ENCODE results near the gene STXBP3.

GRCh38 chr1:108815566-108815965 is 69.1 kb downstream of the STXBP3 start:
- TF ChIP-seq POLR2A (IDR thresholded peaks at IDR 0.05): no peak
- TF ChIP-seq, protein P1, sequence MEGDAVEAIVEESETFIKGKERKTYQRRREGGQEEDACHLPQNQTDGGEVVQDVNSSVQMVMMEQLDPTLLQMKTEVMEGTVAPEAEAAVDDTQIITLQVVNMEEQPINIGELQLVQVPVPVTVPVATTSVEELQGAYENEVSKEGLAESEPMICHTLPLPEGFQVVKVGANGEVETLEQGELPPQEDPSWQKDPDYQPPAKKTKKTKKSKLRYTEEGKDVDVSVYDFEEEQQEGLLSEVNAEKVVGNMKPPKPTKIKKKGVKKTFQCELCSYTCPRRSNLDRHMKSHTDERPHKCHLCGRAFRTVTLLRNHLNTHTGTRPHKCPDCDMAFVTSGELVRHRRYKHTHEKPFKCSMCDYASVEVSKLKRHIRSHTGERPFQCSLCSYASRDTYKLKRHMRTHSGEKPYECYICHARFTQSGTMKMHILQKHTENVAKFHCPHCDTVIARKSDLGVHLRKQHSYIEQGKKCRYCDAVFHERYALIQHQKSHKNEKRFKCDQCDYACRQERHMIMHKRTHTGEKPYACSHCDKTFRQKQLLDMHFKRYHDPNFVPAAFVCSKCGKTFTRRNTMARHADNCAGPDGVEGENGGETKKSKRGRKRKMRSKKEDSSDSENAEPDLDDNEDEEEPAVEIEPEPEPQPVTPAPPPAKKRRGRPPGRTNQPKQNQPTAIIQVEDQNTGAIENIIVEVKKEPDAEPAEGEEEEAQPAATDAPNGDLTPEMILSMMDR (IDR thresholded peaks at IDR 0.05): no peak
- TF ChIP-seq POLR2AphosphoS5 (IDR thresholded peaks at IDR 0.05): no peak

Data from gastroesophageal sphincter (tissue), 3 donors.